ENCODE data around the gene POLH. TPM values are rescaled to one million over a fixed set of nuclear protein-coding genes. Genes with fewer than 3 reads are reported as not detected.

POLH gene
- total and polyA plus RNA-seq, 10 of the 15 experiments (the other 5 are each of a cell fraction or from before 2014, with no cell fraction given), result 5.5 to 33.6 (median 18.6) TPM

DNA sequence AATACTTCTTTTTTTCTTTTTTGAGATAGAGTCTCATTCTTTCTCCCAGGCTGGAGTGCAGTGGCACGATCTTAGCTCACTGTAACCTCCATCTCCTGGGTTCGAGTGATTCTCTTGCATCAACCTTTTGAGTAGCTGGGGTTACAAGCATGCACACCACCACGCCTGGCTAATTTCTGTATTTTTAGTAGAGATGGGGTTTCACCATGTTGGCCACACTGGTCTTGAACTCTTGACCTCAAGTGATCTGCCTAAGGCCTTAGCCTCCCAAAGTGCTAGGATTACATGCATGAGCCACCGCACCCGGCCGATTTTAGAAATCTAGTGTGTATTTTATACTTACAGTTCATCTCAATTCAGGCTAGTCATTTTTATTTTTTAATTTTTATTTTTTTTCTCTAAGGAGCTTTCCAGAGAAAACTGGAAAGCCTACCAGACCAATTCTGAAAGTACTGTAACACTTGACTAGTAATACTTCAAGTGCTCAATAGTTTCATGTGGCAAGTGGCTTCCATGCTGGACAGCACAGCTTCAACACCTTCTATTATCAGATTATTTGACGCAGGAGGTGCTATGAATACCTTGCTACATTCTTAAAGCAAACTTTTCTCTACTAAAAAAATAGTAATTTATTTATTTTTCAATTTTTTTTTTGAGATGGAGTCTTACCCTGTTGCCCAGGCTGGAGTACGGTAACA is 34.1 kb upstream of the POLH start:
- Histone ChIP-seq H3K4me1 (ENCODE audit: control insufficient read depth, insufficient read depth, low read length) (peaks cover 8% of the 10 kb centered on the region), H4K20me1 (ENCODE audit: control insufficient read depth, insufficient read depth) (peaks cover 2% of the 10 kb centered on the region; the same call in 1 of the 2 replicates), H3K36me3 (ENCODE audit: control insufficient read depth in 2 of 2, insufficient read depth in 2 of 2, low read length in 1 of 2) (peaks cover 6 to 24% of the 10 kb centered on the region in 2 experiments), H3K9ac (ENCODE audit: control insufficient read depth, insufficient read depth, low read length) (no peak overlapping the region), H3K27me3 (replicated peaks in 1 of 2; ENCODE audit: control insufficient read depth in 2 of 2, insufficient read depth in 2 of 2, low read length in 1 of 2) (no peaks in the 10 kb centered on the region), H3K4me2 (ENCODE audit: control insufficient read depth, insufficient read depth) (no peak overlapping the region), H3K4me3 (no peak overlapping the region), H3K79me2 (ENCODE audit: control insufficient read depth, insufficient read depth, low read length) (no peaks in the 10 kb centered on the region), H3K9me3 (replicated peaks; ENCODE audit: control insufficient read depth, insufficient read depth, low read length) (no peaks in the 10 kb centered on the region), H2AFZ (ENCODE audit: control insufficient read depth, low read depth, low read length) (no peak overlapping the region), H3K27ac (ENCODE audit: control insufficient read depth, insufficient read depth) (no peak overlapping the region)
- ATAC-seq (peak; percentile 85), FAIRE-seq (peak; percentile 78), DNase-seq (ENCODE audit: low read depth, low spot score) (no peak)
- ChIA-PET CTCF (interaction anchor here (1.0 to 1.3 kb wide), 3 partner anchors 10 to 183 kb away, joined by 3 to 4 read pairs (median 4); no protein-coding TSS in a partner anchor), RAD21 (ENCODE audit: unreplicated experiment) (interaction anchor here (1.3 kb wide), 1 partner anchor 29 kb away, joined by 4 read pairs; no protein-coding TSS in a partner anchor), SMC1A (ENCODE audit: uncharacterized antibody, unreplicated experiment) (interaction anchor here (0.7 kb wide), 1 partner anchor 158 kb away, joined by 4 read pairs; no protein-coding TSS in a partner anchor), POLR2A (interaction anchor here (0.6 kb wide), 1 partner anchor 956 kb away, joined by 3 read pairs; no protein-coding TSS in a partner anchor)
- in situ Hi-C loops (cut with MboI), result no loop called here
- TSS peak; percentile 24 for BruUV-seq (replicated peaks)
- intact Hi-C loops (cut with micrococcal nuclease; ENCODE audit: unreplicated experiment), result no loop called here
- 42% methylated on average over 8 of the region's 8 CpGs for WGBS (ENCODE audit: insufficient coverage, insufficient replicate concordance, low lambda C conversion rate, missing lambda C conversion rate)
- TF ChIP-seq MEF2B (IDR thresholded peaks at IDR 0.05; ENCODE audit: partially characterized antibody, poor library complexity, severe bottlenecking), result peak; percentile 33
- peak; percentile 73 for TF ChIP-seq NFIC (IDR thresholded peaks at IDR 0.05; ENCODE audit: low read depth, low read length)
- peak; percentile 60; the same call in 1 of the 2 replicates for TF ChIP-seq MTA3 (IDR thresholded peaks at IDR 0.05; ENCODE audit: borderline replicate concordance, low read length)
- peak; percentile 65; the same call in 1 of the 2 replicates for TF ChIP-seq FOXM1 (IDR thresholded peaks at IDR 0.05; ENCODE audit: low read depth, low read length)
- TF ChIP-seq TARDBP (IDR thresholded peaks at IDR 0.05; ENCODE audit: borderline replicate concordance), result no peak
- TF ChIP-seq GABPA (IDR thresholded peaks at IDR 0.05; ENCODE audit: low read depth), result 0 out of 2 replicates have a peak, but pooled peaks have one; percentile 10
- no peak for TF ChIP-seq PBX3 (IDR thresholded peaks at IDR 0.05; ENCODE audit: insufficient replicate concordance, low read depth, low read length)
- TF ChIP-seq RUNX3 (IDR thresholded peaks at IDR 0.05; ENCODE audit: low read length), result peak; percentile 74
- 0 out of 2 replicates have a peak, but pooled peaks have one; percentile 2 for TF ChIP-seq NR2C1 (IDR thresholded peaks at IDR 0.05)
- 0 out of 2 replicates have a peak, but pooled peaks have one; percentile 37 for TF ChIP-seq YY1 (IDR thresholded peaks at IDR 0.05; ENCODE audit: low read depth, low read length)
- peak; percentile 58 for TF ChIP-seq BCL3 (IDR thresholded peaks at IDR 0.05; ENCODE audit: borderline replicate concordance, insufficient read depth, low read depth, low read length, poor library complexity, severe bottlenecking)
- TF ChIP-seq JUNB (IDR thresholded peaks at IDR 0.05), result peak; percentile 14; the same call in 1 of the 2 replicates
- peak; percentile 49; the same call in 1 of the 2 replicates for TF ChIP-seq PAX5 (IDR thresholded peaks at IDR 0.05; ENCODE audit: borderline replicate concordance, low read depth, low read length)
- TF ChIP-seq, protein P1, sequence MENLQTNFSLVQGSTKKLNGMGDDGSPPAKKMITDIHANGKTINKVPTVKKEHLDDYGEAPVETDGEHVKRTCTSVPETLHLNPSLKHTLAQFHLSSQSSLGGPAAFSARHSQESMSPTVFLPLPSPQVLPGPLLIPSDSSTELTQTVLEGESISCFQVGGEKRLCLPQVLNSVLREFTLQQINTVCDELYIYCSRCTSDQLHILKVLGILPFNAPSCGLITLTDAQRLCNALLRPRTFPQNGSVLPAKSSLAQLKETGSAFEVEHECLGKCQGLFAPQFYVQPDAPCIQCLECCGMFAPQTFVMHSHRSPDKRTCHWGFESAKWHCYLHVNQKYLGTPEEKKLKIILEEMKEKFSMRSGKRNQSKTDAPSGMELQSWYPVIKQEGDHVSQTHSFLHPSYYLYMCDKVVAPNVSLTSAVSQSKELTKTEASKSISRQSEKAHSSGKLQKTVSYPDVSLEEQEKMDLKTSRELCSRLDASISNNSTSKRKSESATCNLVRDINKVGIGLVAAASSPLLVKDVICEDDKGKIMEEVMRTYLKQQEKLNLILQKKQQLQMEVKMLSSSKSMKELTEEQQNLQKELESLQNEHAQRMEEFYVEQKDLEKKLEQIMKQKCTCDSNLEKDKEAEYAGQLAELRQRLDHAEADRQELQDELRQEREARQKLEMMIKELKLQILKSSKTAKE (IDR thresholded peaks at IDR 0.05; ENCODE audit: low read depth, poor library complexity, severe bottlenecking), result peak; percentile 36
- 0 out of 2 replicates have a peak, but pooled peaks have one; percentile 35 for TF ChIP-seq MEF2A (IDR thresholded peaks at IDR 0.05; ENCODE audit: insufficient read depth, low read depth, low read length)
- peak; percentile 48; the same call in 1 of the 2 replicates for TF ChIP-seq ATF2 (IDR thresholded peaks at IDR 0.05; ENCODE audit: low read length)
- no peak for TF ChIP-seq POLR2AphosphoS5 (IDR thresholded peaks at IDR 0.05; ENCODE audit: low read length)
